Glutamatergic neuron (in vitro differentiated cells): ENCODE results near the gene KRT7. TPM values are rescaled to one million over a fixed set of nuclear protein-coding genes. Genes with fewer than 3 reads are reported as not detected.

Experiments
- DNase-seq: peaks from one replicate; pipeline ENCODE4 v3.0.0; 2022
- H3K27ac Mint-ChIP-seq: one replicate; pipeline ENCODE4 v1.8.0; 2020; ENCODE audit warnings: mild to moderate bottlenecking, mixed read lengths, inconsistent platforms; ENCODE audit not compliant: unreplicated experiment
- H3K27me3 Mint-ChIP-seq: one replicate; pipeline ENCODE4 v1.8.0; 2020; ENCODE audit warnings: mild to moderate bottlenecking, moderate library complexity, mixed read lengths, inconsistent platforms; ENCODE audit not compliant: unreplicated experiment
- H3K36me3 Mint-ChIP-seq: one replicate; pipeline ENCODE4 v1.8.0; 2020; ENCODE audit warnings: mild to moderate bottlenecking, mixed read lengths, inconsistent platforms; ENCODE audit not compliant: unreplicated experiment
- H3K4me1 Mint-ChIP-seq: one replicate; pipeline ENCODE4 v1.8.0; 2020; ENCODE audit warnings: mild to moderate bottlenecking, low read depth, mixed read lengths, inconsistent platforms; ENCODE audit not compliant: unreplicated experiment
- H3K4me3 Mint-ChIP-seq: one replicate; pipeline ENCODE4 v1.8.0; 2020; ENCODE audit warnings: mild to moderate bottlenecking, mixed read lengths, inconsistent platforms; ENCODE audit not compliant: unreplicated experiment
- H3K9me3 Mint-ChIP-seq: one replicate; pipeline ENCODE4 v1.8.0; 2020; ENCODE audit warnings: mild to moderate bottlenecking, moderate library complexity, mixed read lengths, inconsistent platforms; ENCODE audit not compliant: unreplicated experiment
- total RNA-seq: library from RNA; stranded (reverse); fragmentation: NEBNext Ultra II Directional; extraction: Animal tissue kit (Norgen Biotek cat#: 25700); gene quantifications from one replicate; pipeline ENCODE4 v1.2.1, GENCODE V29; 2021; ENCODE audit not compliant: unreplicated experiment
- TF ChIP-seq, protein P1 (sequence below): fragments of 200-600 bp; sonication (generic); IDR thresholded peaks from one replicate; pipeline ENCODE4 v1.5.0; 2021; ENCODE audit not compliant: partially characterized antibody, unreplicated experiment

Gene KRT7
- total RNA-seq, 1 donor from 2014 or later, result not detected

DNA sequence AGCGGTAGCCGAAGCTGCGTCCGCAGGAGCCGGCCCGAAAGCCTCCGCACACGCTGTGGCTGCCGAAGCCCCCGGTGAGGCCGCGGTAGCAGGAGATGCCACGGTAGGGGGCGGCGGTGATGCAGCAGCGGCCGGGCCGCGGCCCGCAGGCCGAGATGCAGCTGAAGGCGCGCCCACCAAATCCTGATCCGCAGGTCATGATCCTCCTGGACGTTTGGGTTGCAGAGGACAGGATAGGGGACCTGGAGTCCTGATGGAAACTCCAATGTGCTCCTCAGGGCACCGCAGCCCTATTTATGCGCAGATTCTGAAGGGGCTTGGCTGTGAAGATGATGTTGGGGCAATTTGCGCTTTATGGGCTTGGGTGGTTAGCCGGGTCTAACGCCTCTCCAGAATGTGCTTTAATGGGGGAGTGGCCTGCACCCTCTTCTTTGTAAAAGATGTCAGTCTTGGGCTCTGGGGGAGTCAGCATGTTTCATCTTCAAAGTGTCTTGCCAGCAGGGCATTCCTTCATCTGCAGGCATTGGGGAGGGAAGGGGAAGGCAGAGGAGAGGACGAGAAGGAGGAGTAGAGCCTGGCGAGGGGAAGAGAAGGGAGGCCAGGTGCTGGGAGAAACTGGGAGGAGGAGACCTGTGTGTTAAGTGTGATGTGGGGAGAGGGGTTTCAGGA, 58.4 kb downstream of the KRT7 start, which contains the start of gene KRT81:
TSS of gene KRT81 (minus strand) at position 268 of the 669 bp plus-strand sequence. CDS start at position 199, 69 bp downstream.
- TF ChIP-seq, protein P1, sequence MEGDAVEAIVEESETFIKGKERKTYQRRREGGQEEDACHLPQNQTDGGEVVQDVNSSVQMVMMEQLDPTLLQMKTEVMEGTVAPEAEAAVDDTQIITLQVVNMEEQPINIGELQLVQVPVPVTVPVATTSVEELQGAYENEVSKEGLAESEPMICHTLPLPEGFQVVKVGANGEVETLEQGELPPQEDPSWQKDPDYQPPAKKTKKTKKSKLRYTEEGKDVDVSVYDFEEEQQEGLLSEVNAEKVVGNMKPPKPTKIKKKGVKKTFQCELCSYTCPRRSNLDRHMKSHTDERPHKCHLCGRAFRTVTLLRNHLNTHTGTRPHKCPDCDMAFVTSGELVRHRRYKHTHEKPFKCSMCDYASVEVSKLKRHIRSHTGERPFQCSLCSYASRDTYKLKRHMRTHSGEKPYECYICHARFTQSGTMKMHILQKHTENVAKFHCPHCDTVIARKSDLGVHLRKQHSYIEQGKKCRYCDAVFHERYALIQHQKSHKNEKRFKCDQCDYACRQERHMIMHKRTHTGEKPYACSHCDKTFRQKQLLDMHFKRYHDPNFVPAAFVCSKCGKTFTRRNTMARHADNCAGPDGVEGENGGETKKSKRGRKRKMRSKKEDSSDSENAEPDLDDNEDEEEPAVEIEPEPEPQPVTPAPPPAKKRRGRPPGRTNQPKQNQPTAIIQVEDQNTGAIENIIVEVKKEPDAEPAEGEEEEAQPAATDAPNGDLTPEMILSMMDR, result no peak
- peaks cover 2% of the 10 kb centered on the region for H3K27me3 Mint-ChIP-seq
- H3K4me1 Mint-ChIP-seq, result no peaks in the 10 kb centered on the region

DNA sequence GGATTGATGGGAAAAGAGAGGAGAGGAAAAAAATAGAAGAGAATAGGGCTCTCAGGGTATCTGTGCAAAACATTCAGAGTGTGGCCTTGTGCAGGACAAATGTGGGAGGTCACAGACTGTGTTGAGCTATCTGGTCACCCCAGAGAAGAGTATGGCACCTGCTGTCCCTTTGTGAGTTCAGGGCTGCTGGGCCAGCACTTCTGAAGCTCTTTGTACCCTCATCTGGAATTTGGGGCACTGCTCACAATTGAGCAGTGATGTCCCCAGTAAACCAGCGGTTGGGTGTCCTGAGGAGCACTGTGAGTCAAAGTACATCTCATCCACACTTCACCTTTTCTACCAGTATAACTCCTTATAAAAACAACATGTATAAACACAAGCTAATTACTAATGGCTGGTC, 60.9 kb downstream of the KRT7 start:
- peaks cover 4% of the 10 kb centered on the region for H3K27me3 Mint-ChIP-seq
- H3K27ac Mint-ChIP-seq, result no peak overlapping the region
- no peak for DNase-seq
- no peak overlapping the region for H3K4me3 Mint-ChIP-seq
- peaks cover 4% of the 10 kb centered on the region for H3K36me3 Mint-ChIP-seq
- peaks cover 4% of the 10 kb centered on the region for H3K9me3 Mint-ChIP-seq
- TF ChIP-seq, protein P1, result no peak
- no peaks in the 10 kb centered on the region for H3K4me1 Mint-ChIP-seq

More for the DNA sequence above, 58.4 kb downstream of the KRT7 start, which contains the start of gene KRT81:
- DNase-seq, result no peak
- H3K9me3 Mint-ChIP-seq, result peaks cover 7% of the 10 kb centered on the region
- H3K4me3 Mint-ChIP-seq, result no peak within 1 kb of the TSS
- H3K27ac Mint-ChIP-seq, result no peak within 1 kb of the TSS
- no peaks in the 10 kb centered on the region for H3K36me3 Mint-ChIP-seq

DNA sequence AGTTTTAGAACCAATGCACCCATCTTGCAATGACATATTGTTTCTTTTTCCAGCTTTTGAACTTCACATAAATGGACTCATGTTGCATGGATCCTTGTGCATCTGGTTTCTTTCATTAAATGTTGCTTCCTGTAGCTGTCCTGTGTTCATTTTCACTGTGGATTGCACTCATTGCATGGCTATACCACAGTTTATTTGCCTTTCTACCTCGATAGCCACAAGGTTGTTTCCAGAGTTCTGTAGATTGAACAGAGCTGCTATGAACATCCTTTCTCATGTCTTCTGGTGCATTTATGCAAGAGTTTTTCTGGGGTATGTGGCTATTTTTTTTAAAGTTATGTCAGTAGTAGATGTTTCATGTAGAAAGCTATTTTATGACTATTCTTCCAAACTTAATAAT, 61.8 kb downstream of the KRT7 start:
- Mint-ChIP-seq H3K36me3 (peaks cover 4% of the 10 kb centered on the region), H3K9me3 (peaks cover 4% of the 10 kb centered on the region), H3K4me3 (no peak overlapping the region), H3K27me3 (peaks cover 4% of the 10 kb centered on the region), H3K27ac (no peak overlapping the region), H3K4me1 (no peaks in the 10 kb centered on the region)
- DNase-seq, result no peak
- TF ChIP-seq, protein P1, result no peak

DNA sequence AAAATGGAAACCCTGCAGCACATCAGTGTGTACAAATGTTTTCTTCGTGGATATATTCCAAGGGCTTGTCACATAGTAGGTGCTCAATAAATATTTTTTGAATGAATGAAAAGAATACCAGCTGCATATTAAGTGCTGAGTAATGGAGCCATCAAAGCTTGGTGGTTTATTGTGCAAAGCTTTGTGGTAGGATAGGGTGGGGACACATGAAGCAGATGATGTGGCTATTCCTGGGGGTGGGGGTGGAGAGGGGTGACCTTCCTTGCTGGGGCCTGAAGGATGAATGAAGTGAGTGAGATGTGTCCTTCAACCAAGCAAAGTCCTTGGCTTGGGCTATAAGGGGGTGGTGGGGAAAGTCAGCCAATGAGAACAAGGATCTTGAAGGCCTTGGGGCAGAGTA, 62.6 kb downstream of the KRT7 start:
- DNase-seq, result no peak
- H3K4me1 Mint-ChIP-seq, result no peaks in the 10 kb centered on the region
- H3K27me3 Mint-ChIP-seq, result peaks cover 4% of the 10 kb centered on the region
- TF ChIP-seq, protein P1, result no peak
- peaks cover 4% of the 10 kb centered on the region for H3K9me3 Mint-ChIP-seq
- H3K4me3 Mint-ChIP-seq, result no peak overlapping the region
- H3K27ac Mint-ChIP-seq, result no peak overlapping the region
- peaks cover 4% of the 10 kb centered on the region for H3K36me3 Mint-ChIP-seq

DNA sequence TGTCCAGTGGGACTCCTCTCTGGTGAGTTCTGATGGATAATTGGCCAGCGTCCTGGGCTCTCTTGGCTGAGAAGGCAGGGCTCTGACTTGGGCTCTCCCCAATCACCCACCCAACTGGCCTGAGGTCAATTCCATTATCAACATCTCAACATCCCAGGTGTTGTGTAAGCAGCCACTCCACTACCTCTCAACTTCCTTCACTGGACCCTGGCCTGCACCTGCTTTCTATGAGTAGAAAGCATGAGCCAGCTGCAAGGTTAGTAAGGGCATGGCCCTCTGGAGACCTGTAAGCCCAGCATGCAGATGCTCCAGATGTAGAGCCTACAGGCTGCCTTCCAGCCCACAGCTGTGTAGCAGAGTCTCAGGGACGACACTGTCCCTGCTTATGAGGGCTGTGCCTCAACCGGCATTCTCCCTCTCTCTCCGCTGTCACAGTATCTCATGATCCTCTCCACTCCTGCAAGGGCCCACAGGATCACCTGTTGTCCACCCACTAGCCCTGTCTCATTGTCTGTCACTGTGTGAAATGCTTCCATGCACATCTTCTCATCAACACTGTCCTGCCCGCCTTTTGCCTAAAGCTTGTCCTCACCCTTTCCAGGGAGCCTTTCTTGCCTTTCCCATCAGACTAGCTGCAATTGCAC, 63.7 kb downstream of the KRT7 start:
- no peaks in the 10 kb centered on the region for H3K4me1 Mint-ChIP-seq
- peaks cover 4% of the 10 kb centered on the region for H3K36me3 Mint-ChIP-seq
- TF ChIP-seq, protein P1, result no peak
- no peak overlapping the region for H3K4me3 Mint-ChIP-seq
- peaks cover 11% of the 10 kb centered on the region for H3K27me3 Mint-ChIP-seq
- no peak overlapping the region for H3K27ac Mint-ChIP-seq
- DNase-seq, result no peak
- peaks cover 4% of the 10 kb centered on the region for H3K9me3 Mint-ChIP-seq
